Heart right ventricle (tissue), 16 donors: ENCODE measurements around the gene NEDD4L. TPM values are rescaled to one million over a fixed set of nuclear protein-coding genes. Genes with fewer than 3 reads are reported as not detected.

Source experiments
- ATAC-seq, 8 donors: fragments of 200-7000 bp; cut with Tn5 transposase; one replicate each; pipeline ENCODE4 v1.9.1; 2020; ENCODE audit warnings: mild to moderate bottlenecking in 8 of 8, moderate library complexity in 8 of 8, moderate number of reproducible peaks in 1 of 8
- DNase-seq, 2 donors: peaks; one replicate each; pipeline ENCODE4 v3.0.0-alpha.2; 2020
- H3K27ac ChIP-seq, 10 donors: fragments of 200-600 bp; sonication (generic) in 2 of 10; one replicate each; pipeline versions ENCODE4 v1.5.0 to v1.8.0; 2020 to 2022; ENCODE audit warnings: mild to moderate bottlenecking in 3 of 10
- H3K27me3 ChIP-seq, 7 donors: fragments of 200-600 bp; one replicate each; pipeline ENCODE4 v1.8.0; 2021 to 2022; ENCODE audit warnings: mild to moderate bottlenecking in 2 of 7
- H3K36me3 ChIP-seq, 9 donors: fragments of 200-600 bp; sonication (generic) in 1 of 9; one replicate each; pipeline versions ENCODE4 v1.5.0 to v1.8.0; 2020 to 2022; ENCODE audit warnings: mild to moderate bottlenecking in 2 of 9
- H3K4me1 ChIP-seq, 9 donors: fragments of 200-600 bp; sonication (generic) in 1 of 9; one replicate each; pipeline versions ENCODE4 v1.5.0 to v1.8.0; 2020 to 2022; ENCODE audit warnings: mild to moderate bottlenecking in 4 of 9
- H3K4me3 ChIP-seq, 10 donors: fragments of 200-600 bp; sonication (generic) in 2 of 10; one replicate each; pipeline versions ENCODE4 v1.5.0 to v1.8.0; 2020 to 2022; ENCODE audit warnings: mild to moderate bottlenecking in 7 of 10, moderate library complexity in 2 of 10
- H3K9me3 ChIP-seq, 11 donors: fragments of 200-600 bp in 10 of 11; sonication (generic) in 2 of 11; one replicate each; pipeline versions ENCODE4 v1.5.0 to v1.8.0; 2013 to 2022; ENCODE audit warnings: mild to moderate bottlenecking in 2 of 11, control low read depth in 1 of 11, moderate library complexity in 1 of 11
- CTCF ChIP-seq, 9 donors: fragments of 200-600 bp; sonication (generic) in 2 of 9; IDR thresholded peaks; one replicate each; pipeline versions ENCODE4 v1.5.0 to v1.8.0; 2021 to 2022; ENCODE audit warnings: antibody characterized with exemption in 9 of 9, mild to moderate bottlenecking in 5 of 9, moderate library complexity in 1 of 9
- whole genome bisulfite sequencing, 2 donors: extraction: QIAGEN DNeasy Blood & Tissue Kit; methylation state at CpG; one replicate each; pipeline ENCODE4 v1.1.7; 2013; ENCODE audit warnings: inconsistent platforms in 1 of 2; 5-methylcytosine and 5-hydroxymethylcytosine counted together
- intact Hi-C, 10 donors: fragments of 100-400 bp; cut with DNase I; formaldehyde crosslinking; loops; one replicate each; pipeline versions ENCODE4 v1.11.1 to v1.14.2; 2022
- polyA plus RNA-seq, 2 donors: library from polyadenylated mRNA; stranded (reverse); fragments of 200-250 nt; gene quantifications; one replicate each; pipeline ENCODE4 v1.2.3, GENCODE V29; 2013
- total RNA-seq, 10 donors: library from RNA; stranded (reverse); fragmentation: NEBNext Ultra II Directional in 3 of 10; extraction: Animal tissue kit (Norgen Biotek cat#: 25700) in 3 of 10; gene quantifications; one replicate each; pipeline versions ENCODE4 v1.2.1 to v1.2.4, GENCODE V29; 2021 to 2023
- donor health status: Arrhythmogenic right ventricular cardiomyopathy.
- donor health status: ischemic (EF 13 %, LVEDD 7.1; RV severe dilation, severe dysfunction).
- donor health status: healthy with polysubstance abuse.
- donor health status: DM: no; HTN: yes; CAD: no.
- donor health status: DM: no; HTN: no; CAD: no.
- donor health status: ischemic (EF 25% LVEDD 6.9; RV normal size, moderate dysfunction).
- donor health status: ischemic (EF 25% LVEDD 5.7; RV mildly dilated, moderate dysfunction).
- donor health status: healthy.
- donor health status: DM: yes; HTN: yes; CAD: no.
- donor health status: Ischemic cardiomyopathy.
- donor health status: ischemic (EF 35%, LVEDD 5.7; RV mildly dilated, moderate dysfunction).
- donor health status: nonischemic (EF 11% LVEDD 7.7; RV severe dilation, severe dysfunction).
- donor health status: DM: yes; HTN: yes; CAD: no.
- donor health status: PGD.
- donor health status: ischemic (EF 29% LVEDD 5.4; RV normal size, mild dysfunction).
- donor health status: nonischemic (EF 23%, LVEDD 6.1; RV moderate dilation, normal function).

The NEDD4L gene
- total and polyA plus RNA-seq, 12 donors, result 9.6 to 67.1 (median 49.4) TPM

- peaks cover 0 to 64% (median 5%) of the 10 kb centered on the region in 9 donors for H3K36me3 ChIP-seq
- no peak overlapping the region for H3K27ac ChIP-seq
- H3K4me3 ChIP-seq, result no peak overlapping the region
- H3K27me3 ChIP-seq, result no peaks in the 10 kb centered on the region
- no peak for TF ChIP-seq CTCF (IDR thresholded peaks at IDR 0.05)
- 90 to 93% methylated on average over 2 of the region's 2 CpGs for WGBS, 2 donors
- no peak for ATAC-seq
- DNase-seq, result no peak
- H3K4me1 ChIP-seq, result peaks cover 0 to 15% (median 9%) of the 10 kb centered on the region in 9 donors
- H3K9me3 ChIP-seq, result no peaks in the 10 kb centered on the region
- intact Hi-C loops, result loop anchor here in 5 of 10 donors (10.0 kb wide), 3 partner anchors 71 to 281 kb away; partner anchors contain the start of gene NEDD4L (in 3 of the 5)
Observed at GRCh38 chr18:58325494-58325893, 281.5 kb downstream of the NEDD4L start.

- Histone ChIP-seq H3K36me3 (peaks cover 0 to 66% (median 6%) of the 10 kb centered on the region in 9 donors), H3K4me3 (no peak overlapping the region), H3K9me3 (no peaks in the 10 kb centered on the region), H3K4me1 (peaks cover 0 to 23% (median 6%) of the 10 kb centered on the region in 9 donors), H3K27me3 (no peaks in the 10 kb centered on the region), H3K27ac (no peak overlapping the region)
- no peak for TF ChIP-seq CTCF (IDR thresholded peaks at IDR 0.05)
- intact Hi-C loops, result loop anchor here in 1 of 10 donors (10.0 kb wide), 1 partner anchor 161 kb away; no protein-coding TSS in a partner anchor
- no peak for DNase-seq
- ATAC-seq, result no peak
- WGBS, 2 donors, result 84 to 87% methylated on average over 2 of the region's 2 CpGs
Observed at GRCh38 chr18:58334061-58334460, 290.0 kb downstream of the NEDD4L start.

GRCh38 chr18:58335223-58335622 is 291.2 kb downstream of the NEDD4L start:
- no peak for ATAC-seq
- no peak for TF ChIP-seq CTCF (IDR thresholded peaks at IDR 0.05)
- Histone ChIP-seq H3K4me3 (no peak overlapping the region), H3K9me3 (no peaks in the 10 kb centered on the region), H3K4me1 (peaks cover 0 to 30% (median 9%) of the 10 kb centered on the region in 9 donors), H3K27ac (no peak overlapping the region), H3K27me3 (no peaks in the 10 kb centered on the region), H3K36me3 (peaks cover 0 to 55% (median 0%) of the 10 kb centered on the region in 9 donors)
- 90 to 91% methylated on average over 11 of the region's 11 CpGs for WGBS, 2 donors
- no peak for DNase-seq
- intact Hi-C loops, result loop anchor here in 1 of 10 donors (10.0 kb wide), 1 partner anchor 160 kb away; no protein-coding TSS in a partner anchor

GRCh38 chr18:58335821-58336220 is 291.8 kb downstream of the NEDD4L start:
- intact Hi-C loops, result loop anchor here in 1 of 10 donors (10.0 kb wide), 1 partner anchor 159 kb away; no protein-coding TSS in a partner anchor
- H3K9me3 ChIP-seq, result no peaks in the 10 kb centered on the region
- H3K27me3 ChIP-seq, result no peaks in the 10 kb centered on the region
- ATAC-seq (no peak), DNase-seq (no peak)
- no peak overlapping the region for H3K27ac ChIP-seq
- 90 to 95% methylated on average over 1 of the region's 1 CpG for WGBS, 2 donors
- no peak overlapping the region for H3K4me3 ChIP-seq
- H3K36me3 ChIP-seq, result peaks cover 0 to 49% (median 0%) of the 10 kb centered on the region in 9 donors
- TF ChIP-seq CTCF (IDR thresholded peaks at IDR 0.05), result peak in 2 of 9 donors; percentile 19 to 25
- H3K4me1 ChIP-seq, result peaks cover 0 to 30% (median 9%) of the 10 kb centered on the region in 9 donors
